AG04449 (cell line): ENCODE measurements around the gene CEP295NL.

ENCODE experiments used
- CTCF ChIA-PET: fragments of 350-600 bp; formaldehyde crosslinking; extraction: SDS; loops from one replicate; lab custom pipeline; 2021; ENCODE audit warnings: antibody characterized with exemption; lab: Yijun Ruan, JAX
- POLR2A ChIA-PET: fragments of 400-600, 350-600 bp; formaldehyde crosslinking; extraction: SDS; loops from one replicate; lab custom pipeline; 2020; ENCODE audit warnings: antibody characterized with exemption, inconsistent platforms; lab: Yijun Ruan, JAX
- DNase-seq: peaks from one replicate; pipeline ENCODE4 v3.0.0-alpha.2; 2010; ENCODE audit warnings: low read depth, low spot score
- H3K4me3 ChIP-seq: 2 replicates; pipeline ENCODE4 v1.5.1; 2011; ENCODE audit warnings: low read depth, mild to moderate bottlenecking, control low read depth, low read length
- TF ChIP-seq, protein P1 (sequence below): IDR thresholded peaks from one replicate; pipeline ENCODE4 v1.5.1; 2011; ENCODE audit warnings: mild to moderate bottlenecking, moderate library complexity, low read length, control low read depth, inconsistent platforms; ENCODE audit not compliant: insufficient read depth; ENCODE audit errors: missing control alignments

The CEP295NL gene

DNA sequence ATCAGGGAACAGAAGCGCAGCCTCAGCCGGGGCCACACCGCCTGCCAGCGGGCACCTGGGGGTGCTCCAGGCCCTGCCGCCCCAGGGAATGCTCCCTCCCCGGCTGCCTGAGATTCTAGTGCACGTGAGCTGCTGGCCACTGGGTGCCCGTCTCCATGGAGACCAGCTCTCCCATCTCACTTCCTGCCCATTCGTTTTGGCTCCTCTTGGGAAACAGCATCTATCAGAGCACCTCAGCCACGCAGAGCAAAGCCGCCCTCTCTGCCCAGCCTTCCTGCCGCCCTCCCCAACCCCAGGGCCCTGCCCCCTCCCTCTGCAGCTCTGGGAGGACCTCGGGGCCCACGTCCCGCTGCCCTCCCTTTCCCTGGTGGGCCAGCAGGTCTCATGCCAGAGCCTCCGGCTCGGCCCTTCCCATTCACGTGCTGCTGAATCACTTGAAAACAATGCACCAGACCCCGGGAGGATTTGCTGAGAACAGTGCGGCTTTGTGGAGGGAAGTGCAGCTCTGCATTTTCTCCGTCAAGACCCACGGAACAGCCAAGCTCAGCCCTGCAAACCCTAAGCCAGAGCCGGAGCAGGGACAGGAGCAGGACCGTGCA lies 19.4 kb downstream of the CEP295NL start:
- DNase-seq = peak; percentile 75
- TF ChIP-seq, protein P1, sequence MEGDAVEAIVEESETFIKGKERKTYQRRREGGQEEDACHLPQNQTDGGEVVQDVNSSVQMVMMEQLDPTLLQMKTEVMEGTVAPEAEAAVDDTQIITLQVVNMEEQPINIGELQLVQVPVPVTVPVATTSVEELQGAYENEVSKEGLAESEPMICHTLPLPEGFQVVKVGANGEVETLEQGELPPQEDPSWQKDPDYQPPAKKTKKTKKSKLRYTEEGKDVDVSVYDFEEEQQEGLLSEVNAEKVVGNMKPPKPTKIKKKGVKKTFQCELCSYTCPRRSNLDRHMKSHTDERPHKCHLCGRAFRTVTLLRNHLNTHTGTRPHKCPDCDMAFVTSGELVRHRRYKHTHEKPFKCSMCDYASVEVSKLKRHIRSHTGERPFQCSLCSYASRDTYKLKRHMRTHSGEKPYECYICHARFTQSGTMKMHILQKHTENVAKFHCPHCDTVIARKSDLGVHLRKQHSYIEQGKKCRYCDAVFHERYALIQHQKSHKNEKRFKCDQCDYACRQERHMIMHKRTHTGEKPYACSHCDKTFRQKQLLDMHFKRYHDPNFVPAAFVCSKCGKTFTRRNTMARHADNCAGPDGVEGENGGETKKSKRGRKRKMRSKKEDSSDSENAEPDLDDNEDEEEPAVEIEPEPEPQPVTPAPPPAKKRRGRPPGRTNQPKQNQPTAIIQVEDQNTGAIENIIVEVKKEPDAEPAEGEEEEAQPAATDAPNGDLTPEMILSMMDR = no peak
- H3K4me3 ChIP-seq = peak overlapping the region; percentile 44
- ChIA-PET POLR2A (interaction anchor here (0.7 to 1.7 kb wide), 5 partner anchors 21 to 55 kb away, joined by 3 to 7 read pairs (median 5); no protein-coding TSS in a partner anchor), CTCF (interaction anchor here (2.2 to 6.4 kb wide), 3 partner anchors 18 to 87 kb away, joined by 5 to 26 read pairs (median 15); no protein-coding TSS in a partner anchor)

DNA sequence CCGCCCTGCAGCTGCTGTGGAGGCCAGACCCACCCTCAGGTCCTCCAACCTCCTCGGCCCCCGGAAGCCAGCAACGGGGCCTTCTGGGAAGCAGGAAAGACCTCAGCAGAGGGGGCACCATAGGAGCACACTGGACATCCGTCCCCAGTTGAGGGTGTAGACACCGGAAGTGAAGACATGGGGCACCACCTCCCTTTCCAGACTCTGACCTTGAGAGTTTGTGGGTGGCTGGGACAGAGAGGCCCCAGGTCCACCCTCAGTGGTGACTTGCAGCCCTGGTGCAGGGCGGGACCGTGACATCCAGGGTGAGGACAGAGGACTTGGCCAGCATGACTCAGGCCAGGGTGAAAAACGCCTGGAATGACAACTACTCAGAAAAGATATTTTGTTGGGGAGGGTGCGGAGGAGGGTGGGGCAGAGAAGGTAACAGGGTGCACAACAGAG lies 19.9 kb downstream of the CEP295NL start:
- TF ChIP-seq, protein P1 = no peak
- DNase-seq = peak; percentile 50
- POLR2A ChIA-PET = interaction anchor here (0.7 to 1.7 kb wide), 6 partner anchors 21 to 56 kb away, joined by 3 to 7 read pairs (median 4); no protein-coding TSS in a partner anchor
- CTCF ChIA-PET = interaction anchor here (6.4 kb wide), 1 partner anchor 17 kb away, joined by 26 read pairs; no protein-coding TSS in a partner anchor
- peak overlapping the region; percentile 29 for H3K4me3 ChIP-seq

DNA sequence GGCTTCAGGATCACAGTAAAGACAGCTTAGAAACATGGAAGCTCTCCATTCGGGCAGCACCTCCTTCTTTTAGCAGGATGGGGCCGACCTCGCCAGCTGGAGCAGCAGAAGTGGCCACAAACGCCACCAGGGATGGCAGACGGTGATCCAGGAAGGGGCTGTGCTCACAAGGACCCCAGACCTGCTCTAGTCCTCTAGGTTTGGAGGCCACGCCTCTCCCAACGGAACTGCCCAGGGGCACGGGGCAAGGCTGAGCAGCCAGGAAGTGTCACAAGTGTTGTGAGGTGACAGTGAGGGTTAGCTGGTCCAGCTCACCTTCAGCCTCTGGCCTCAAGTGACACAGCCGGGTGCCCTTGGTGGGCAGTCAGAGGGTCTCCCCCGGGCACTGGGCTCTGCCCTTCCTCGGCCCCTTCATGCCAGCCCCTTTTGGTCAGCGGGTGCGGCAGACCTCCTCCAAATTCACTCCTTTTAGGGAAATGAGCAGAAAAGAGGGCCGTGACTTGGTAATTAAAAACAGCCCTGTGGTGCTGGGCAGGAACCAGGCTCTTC lies 20.4 kb downstream of the CEP295NL start:
- CTCF ChIA-PET = interaction anchor here (1.3 to 6.4 kb wide), 4 partner anchors 11 to 89 kb away, joined by 3 to 26 read pairs (median 7); no protein-coding TSS in a partner anchor
- POLR2A ChIA-PET = interaction anchor here (1.2 to 1.7 kb wide), 2 partner anchors 20 to 53 kb away, joined by 3 to 4 read pairs; no protein-coding TSS in a partner anchor
- DNase-seq = no peak
- TF ChIP-seq, protein P1 = no peak
- H3K4me3 ChIP-seq = no peak overlapping the region; the same call in 1 of the 2 replicates

DNA sequence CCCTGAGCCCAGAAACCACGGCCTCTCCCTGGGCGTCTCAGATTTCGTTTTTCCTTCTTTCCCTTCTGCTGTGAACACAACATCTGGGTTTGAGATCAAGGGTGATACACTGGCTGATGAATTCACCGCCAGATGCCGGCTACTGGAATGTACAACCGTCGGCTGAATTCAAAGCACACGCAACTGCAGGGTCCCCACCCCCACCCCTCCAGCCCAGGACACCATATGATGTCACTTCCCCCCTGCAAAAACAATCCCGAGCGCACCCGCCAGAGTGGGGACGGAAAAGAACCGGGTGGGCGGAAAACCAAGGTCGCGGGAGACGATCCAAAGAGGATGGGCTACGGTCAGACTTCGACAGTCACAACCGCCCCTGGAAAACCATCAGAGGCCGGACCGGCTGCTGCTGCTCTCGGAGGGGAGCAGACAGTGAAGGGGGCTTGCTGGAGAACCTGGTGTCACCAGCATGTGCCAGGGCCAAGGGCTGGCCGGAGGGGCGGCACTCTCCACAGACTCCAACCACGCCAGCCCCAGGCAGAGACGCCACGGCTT lies 23.3 kb downstream of the CEP295NL start:
- TF ChIP-seq, protein P1 = no peak
- ChIA-PET CTCF (interaction anchor here (1.3 to 1.7 kb wide), 2 partner anchors 14 to 92 kb away, joined by 7 to 13 read pairs; no protein-coding TSS in a partner anchor), POLR2A (interaction anchor here (0.5 to 1.1 kb wide), 4 partner anchors 18 to 96 kb away, joined by 3 to 4 read pairs (median 3); no protein-coding TSS in a partner anchor)
- peak; percentile 56 for DNase-seq
- H3K4me3 ChIP-seq = peak overlapping the region; percentile 33

DNA sequence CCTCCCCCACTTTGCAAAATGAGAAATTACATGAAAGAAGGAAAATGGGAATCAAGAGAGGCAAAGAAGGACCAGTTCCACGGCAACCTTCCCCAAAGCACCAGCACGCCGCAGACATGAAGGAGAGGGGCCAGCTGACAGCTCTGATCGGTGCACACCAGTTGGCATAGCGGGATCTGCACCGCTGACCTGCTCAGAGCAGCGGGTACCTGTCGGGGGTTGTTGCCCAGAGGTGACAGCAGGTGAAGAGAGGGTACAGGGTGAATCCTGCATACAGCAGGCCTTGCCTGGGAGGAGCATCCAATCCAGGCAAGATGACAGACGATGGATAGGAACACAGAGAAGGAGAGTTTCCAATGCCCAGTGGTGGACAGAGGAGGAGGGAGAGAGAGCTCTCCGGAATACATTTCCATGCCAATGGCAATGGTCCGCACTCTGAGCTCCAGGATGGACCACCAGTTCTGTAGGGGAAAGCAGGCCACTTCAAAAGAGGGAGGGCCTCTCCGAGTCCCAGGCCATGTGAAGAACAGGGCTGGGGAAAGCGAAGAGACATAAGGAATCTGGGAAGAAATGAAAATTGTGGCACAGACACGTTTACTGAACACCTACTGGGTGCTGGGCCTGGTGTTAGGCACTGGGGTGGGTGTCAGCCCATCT lies 24.0 kb downstream of the CEP295NL start:
- H3K4me3 ChIP-seq = peak overlapping the region; percentile 33
- CTCF ChIA-PET = interaction anchor here (1.3 to 1.7 kb wide), 3 partner anchors 13 to 93 kb away, joined by 3 to 13 read pairs (median 7); no protein-coding TSS in a partner anchor
- TF ChIP-seq, protein P1 = no peak
- DNase-seq = no peak
- POLR2A ChIA-PET = interaction anchor here (0.5 to 1.0 kb wide), 2 partner anchors 17 to 97 kb away, joined by 3 to 4 read pairs; no protein-coding TSS in a partner anchor
